Left colon (tissue), 2 donors: Measurements from ENCODE around the gene MFSD2A. TPM values are rescaled to one million over a fixed set of nuclear protein-coding genes. Genes with fewer than 3 reads are reported as not detected.

Source experiments
- ATAC-seq: fragments of 200-7000 bp; cut with Tn5 transposase; one replicate; pipeline ENCODE4 v1.9.1; 2020; ENCODE audit warnings: mild to moderate bottlenecking, moderate library complexity
- DNase-seq, 2 donors: peaks; one replicate each; pipeline ENCODE4 v3.0.0-alpha.2; 2020
- intact Hi-C, 2 donors: fragments of 100-400 bp; cut with DNase I in 1 of 2; cut with micrococcal nuclease in 1 of 2; formaldehyde crosslinking; loops; one replicate each; pipeline versions ENCODE4 v1.11.2 to v1.14.0; 2022; cut with DNase I, micrococcal nuclease
- total RNA-seq, 2 donors: library from RNA; stranded (reverse); fragmentation: NEBNext Ultra II Directional; extraction: Animal tissue kit (Norgen Biotek cat#: 25700); gene quantifications; one replicate each; pipeline ENCODE4 v1.2.1, GENCODE V29; 2021
- donor health status: DM: no; HTN: no; CAD: no.
- donor health status: DM: yes; HTN: yes; CAD: no.

Gene MFSD2A
- total RNA-seq, 2 donors from 2014 or later, result 27.9 to 35.7 TPM

GRCh38 chr1:39936724-39937491 lies 18.0 kb upstream of the MFSD2A start:
- intact Hi-C loops, result no loop called here
- ATAC-seq, result peak; percentile 17
- peak in 1 of 2 donors; percentile 28 for DNase-seq

GRCh38 chr1:39938856-39939255 lies 16.1 kb upstream of the MFSD2A start:
- ATAC-seq, result no peak
- intact Hi-C loops, result no loop called here

GRCh38 chr1:39940253-39940652 lies 14.7 kb upstream of the MFSD2A start:
- DNase-seq, result no peak
- no peak for ATAC-seq
- intact Hi-C loops, result no loop called here

More at GRCh38 chr1:39938856-39939255, 16.1 kb upstream of the MFSD2A start:
- DNase-seq, result no peak

GRCh38 chr1:39940980-39941871 lies 13.7 kb upstream of the MFSD2A start:
- DNase-seq (no peak), ATAC-seq (no peak)
- intact Hi-C loops, result no loop called here

- DNase-seq (no peak), ATAC-seq (peak; percentile 38)
- intact Hi-C loops, result no loop called here
Measured at GRCh38 chr1:39943471-39944290, 11.3 kb upstream of the MFSD2A start.

- DNase-seq, result no peak
- intact Hi-C loops, result no loop called here
- ATAC-seq, result no peak
Measured at GRCh38 chr1:39944410-39945112, 10.4 kb upstream of the MFSD2A start.

- intact Hi-C loops, result no loop called here
- DNase-seq, result no peak
- no peak for ATAC-seq
Measured at GRCh38 chr1:39946216-39946615, 8.7 kb upstream of the MFSD2A start.

- DNase-seq, result no peak
- ATAC-seq, result peak; percentile 87
- intact Hi-C loops, result no loop called here
Measured at GRCh38 chr1:39947260-39947659, 7.7 kb upstream of the MFSD2A start.

- DNase-seq, result no peak
- intact Hi-C loops, result loop anchor here in 1 of 2 donors (10.0 kb wide), 1 partner anchor 135 kb away; no protein-coding TSS in a partner anchor
- no peak for ATAC-seq
Measured at GRCh38 chr1:39949891-39950290, 5.1 kb upstream of the MFSD2A start.

- ATAC-seq, result no peak
- intact Hi-C loops, result loop anchor here in 1 of 2 donors (10.0 kb wide), 1 partner anchor 137 kb away; no protein-coding TSS in a partner anchor
- DNase-seq, result no peak
Measured at GRCh38 chr1:39951926-39952325, 3.0 kb upstream of the MFSD2A start.

GRCh38 chr1:39952359-39953110 lies 2.4 kb upstream of the MFSD2A start:
- intact Hi-C loops, result loop anchor here in 1 of 2 donors (10.0 kb wide), 1 partner anchor 138 kb away; no protein-coding TSS in a partner anchor
- DNase-seq (no peak), ATAC-seq (no peak)

- DNase-seq, result peak in 1 of 2 donors; percentile 27
- intact Hi-C loops, result loop anchor here in 1 of 2 donors (10.0 kb wide), 1 partner anchor 140 kb away; no protein-coding TSS in a partner anchor
- ATAC-seq, result no peak
Measured at GRCh38 chr1:39954324-39954869, 548 bp upstream of the MFSD2A start.

GRCh38 chr1:39955547-39956539 lies 898 bp downstream of the MFSD2A start:
- DNase-seq, result peak; percentile 60 to 70
- intact Hi-C loops, result loop anchor here in 1 of 2 donors (10.0 kb wide), 1 partner anchor 141 kb away; no protein-coding TSS in a partner anchor
- peak; percentile 72 for ATAC-seq

- DNase-seq (no peak), ATAC-seq (no peak)
- intact Hi-C loops, result loop anchor here in 1 of 2 donors (10.0 kb wide), 1 partner anchor 143 kb away; no protein-coding TSS in a partner anchor
Measured at GRCh38 chr1:39957299-39958015, 2.5 kb downstream of the MFSD2A start.
